ENCODE data around the gene CCDC70.
"Not testable (repeated sequence)": the region's sequence is repeated elsewhere in the genome, so short reads cannot be mapped to it uniquely, and the experiment has no call there.

CCDC70 gene

DNA sequence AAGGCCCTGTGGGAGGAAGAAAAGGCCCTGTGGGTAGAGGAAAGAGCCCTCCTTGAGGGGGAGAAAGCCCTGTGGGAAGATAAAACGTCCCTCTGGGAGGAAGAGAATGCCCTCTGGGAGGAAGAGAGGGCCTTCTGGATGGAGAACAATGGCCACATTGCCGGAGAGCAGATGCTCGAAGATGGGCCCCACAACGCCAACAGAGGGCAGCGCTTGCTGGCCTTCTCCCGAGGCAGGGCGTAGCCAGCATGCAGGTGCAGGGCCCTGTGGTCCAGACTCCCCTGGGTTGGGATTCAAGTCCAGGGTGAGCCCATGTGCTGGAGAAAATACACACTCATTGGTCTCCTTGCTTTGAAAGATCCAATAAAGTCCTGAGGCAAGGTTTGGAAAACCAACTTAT is 4.1 kb downstream of the CCDC70 start:
- DNase-seq = no peak

DNA sequence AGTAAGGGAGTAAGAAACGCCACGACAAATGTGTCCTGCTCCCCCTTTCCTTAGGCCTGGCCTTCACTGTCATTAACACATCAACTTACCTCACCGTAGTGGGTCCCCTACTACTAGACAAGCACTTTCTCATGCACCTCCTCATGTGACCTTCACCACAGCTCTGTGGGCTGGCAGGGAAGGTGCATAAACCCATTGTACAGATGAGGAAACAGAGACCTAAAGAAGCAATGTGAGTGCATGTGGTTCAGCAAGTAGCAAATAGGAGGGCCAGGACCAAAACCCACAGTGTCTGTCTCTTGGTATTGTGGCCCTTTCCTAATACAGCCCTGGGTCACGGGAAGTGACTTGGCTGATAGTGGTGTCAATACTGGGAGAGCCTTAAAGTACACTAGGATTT is 5.3 kb downstream of the CCDC70 start:
- DNase-seq = no peak

DNA sequence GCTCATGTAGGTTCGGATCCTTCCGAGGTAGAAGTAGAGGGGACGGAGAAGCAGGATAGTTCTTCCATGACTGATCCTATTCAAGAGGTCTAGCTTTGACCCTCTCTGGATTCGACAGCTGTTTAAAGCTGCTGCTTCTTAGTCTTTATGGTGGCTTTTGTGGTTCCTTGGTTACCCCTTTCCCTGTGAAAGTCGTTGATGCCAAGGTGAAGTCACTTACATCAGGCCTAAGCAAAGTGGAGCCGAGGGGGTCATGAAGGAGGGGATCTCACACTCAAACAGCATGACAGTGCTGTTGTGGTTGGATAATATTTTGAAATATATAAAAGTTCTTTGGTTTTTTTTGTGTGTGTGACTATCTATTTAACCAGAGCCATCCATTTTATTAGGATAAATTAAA is 8.1 kb downstream of the CCDC70 start:
- DNase-seq = no peak

DNA sequence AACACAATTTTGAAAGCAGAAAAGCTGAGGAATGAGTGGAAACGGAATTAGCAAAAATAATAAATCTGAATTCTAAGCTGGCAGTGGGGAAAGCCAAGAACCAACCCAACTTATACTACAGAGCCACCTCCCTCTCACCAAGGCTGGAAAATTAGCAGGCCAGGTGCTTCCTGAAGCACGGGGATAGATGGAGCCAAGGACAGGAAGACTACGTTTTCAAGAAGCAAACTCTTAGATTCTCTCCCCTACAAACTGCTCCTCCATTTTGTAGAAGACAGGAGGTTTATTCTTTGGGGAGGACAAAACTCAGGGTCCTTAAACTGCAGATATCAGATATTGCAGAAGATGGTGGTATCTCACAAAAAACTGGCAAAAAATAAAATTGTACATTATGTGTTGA is 8.8 kb downstream of the CCDC70 start:
- no peak for DNase-seq

DNA sequence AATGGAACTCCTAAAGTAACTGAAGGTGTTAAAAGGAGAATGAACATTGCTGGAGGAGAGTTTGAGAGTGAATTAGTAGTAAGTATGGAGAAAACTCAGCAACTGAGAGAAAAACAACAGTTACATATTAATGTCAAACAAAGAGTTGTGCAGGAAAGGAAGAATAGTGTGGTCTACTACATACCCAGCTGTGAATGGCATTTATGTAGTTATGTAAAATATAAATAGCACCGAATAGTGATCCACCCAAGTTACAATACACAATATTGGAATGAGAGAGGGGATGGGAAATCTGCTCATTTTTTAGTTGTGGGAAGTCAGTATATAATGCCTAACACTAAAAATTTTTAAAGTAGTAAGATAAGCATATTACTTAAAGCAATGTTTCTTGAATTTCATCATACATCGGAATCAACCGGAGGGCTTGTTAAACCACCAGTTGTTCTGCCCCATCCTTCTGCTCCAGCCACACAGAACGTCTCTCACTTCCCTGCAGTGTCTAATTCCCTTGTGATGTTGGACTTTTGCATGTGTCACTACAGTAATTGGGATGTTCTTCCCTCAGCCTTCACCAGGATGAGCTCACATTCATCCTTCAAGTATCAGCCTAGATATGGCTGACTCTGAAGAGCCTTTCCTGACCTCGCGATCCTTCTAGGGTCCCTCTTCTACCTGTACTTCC is 11.5 kb downstream of the CCDC70 start:
- DNase-seq = no peak

DNA sequence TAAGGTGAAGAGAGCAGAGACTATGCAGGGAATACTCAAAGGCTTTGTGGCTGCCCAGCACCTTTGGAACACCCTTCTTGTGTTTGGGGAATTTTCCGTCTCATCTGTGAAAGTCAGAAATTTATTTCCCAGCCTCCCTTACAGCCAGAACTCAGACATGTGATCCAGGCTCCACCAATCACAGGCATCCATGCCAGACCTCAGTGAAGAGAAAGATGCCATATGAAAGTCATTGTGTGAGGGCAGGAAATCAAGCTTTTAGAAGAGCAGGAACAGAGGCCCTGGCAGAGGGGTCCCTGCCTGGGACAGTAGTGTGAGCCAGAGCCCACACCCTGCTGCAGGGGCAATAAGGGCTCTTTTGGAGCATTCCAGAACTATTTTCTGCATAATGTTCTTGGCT is 12.1 kb downstream of the CCDC70 start:
- no peak for DNase-seq

DNA sequence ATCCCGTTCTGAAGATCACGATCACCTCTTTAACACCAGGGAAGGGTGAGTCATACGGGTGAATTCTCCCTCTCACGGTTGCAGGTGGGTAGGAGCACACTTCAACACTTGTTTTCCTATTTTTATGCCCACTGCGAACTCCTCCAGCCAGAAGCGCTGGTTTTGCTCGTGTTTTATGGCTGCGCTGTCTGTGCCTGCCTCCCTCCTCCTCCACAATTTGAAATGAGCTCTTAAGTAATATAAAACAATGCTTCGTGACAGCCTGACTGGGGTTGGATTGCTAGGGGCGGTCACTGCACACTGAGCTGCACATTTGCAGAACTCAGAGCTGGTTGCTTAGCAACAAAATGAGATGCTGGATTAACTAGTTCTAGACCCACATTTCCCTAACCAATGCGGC is 12.9 kb downstream of the CCDC70 start:
- no peak for DNase-seq

DNA sequence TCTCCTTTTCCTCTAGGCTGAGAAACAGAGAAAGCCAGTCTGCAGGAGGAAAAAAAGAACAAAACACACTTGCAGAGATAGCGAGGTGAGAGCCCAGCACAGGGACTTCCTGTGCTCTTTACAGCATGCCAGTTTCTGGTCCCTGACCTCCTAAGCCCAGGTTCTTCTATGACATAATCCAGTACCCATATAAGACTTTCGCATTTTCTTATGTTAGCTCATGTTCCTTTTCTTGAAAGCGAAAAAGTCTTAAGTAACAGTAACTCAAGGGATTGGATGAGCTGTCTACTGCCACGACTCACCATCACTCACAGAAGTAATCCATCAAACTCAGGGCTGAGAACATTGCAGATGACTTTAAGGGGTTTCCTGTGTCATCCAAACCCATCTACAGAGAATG is 17.4 kb downstream of the CCDC70 start:
- DNase-seq = no peak

DNA sequence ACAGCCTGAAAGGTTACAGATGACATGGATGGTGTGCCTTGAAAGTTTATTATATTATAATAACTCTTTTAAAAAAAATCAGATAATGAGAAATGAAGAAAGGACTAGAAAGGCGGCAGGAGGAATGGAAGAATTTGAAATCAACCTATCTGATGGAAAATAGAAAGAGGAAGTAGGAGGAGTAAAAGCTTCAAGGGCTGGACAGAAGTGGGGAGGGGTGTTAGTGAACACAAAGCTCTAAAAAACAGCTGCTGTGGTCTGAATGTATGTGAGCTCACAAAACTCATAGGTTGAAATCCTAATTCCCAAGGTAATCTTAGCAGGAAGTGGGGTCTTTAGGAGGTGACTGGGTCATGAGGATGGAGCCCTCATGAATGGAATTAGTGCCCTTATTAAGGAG is 19.5 kb downstream of the CCDC70 start:
- no peak for DNase-seq

DNA sequence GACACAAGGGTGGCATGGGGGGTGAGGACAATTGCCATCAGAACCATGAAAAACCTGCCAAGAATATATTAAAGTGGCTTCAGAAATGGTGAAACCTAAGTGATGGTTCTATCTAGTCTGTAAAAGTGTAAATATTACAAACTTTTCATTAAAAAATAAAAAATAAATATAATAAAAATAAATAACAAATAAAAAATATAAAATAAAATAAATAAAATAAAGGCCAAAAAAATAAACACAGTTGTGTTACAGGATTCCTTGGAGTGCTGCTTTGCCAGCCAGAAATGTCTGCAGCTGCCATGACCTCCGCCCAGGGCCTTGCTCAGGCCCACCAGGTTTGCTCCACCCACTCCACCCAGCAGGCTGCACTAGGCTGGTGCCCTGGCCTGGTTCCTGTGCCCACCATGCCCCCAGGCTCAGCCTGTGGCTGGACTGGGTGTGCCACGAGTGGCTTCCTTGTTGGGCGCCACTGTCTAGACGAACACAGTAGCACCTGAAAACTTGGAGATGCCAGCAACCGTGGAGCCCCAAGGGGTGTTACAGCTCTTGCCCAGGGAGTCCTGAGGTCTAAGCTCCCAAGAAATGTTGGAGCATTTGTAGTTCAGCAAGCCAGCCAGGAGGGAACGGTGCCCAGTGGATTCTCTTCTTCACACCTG is 20.9 kb downstream of the CCDC70 start:
- no peak for DNase-seq

DNA sequence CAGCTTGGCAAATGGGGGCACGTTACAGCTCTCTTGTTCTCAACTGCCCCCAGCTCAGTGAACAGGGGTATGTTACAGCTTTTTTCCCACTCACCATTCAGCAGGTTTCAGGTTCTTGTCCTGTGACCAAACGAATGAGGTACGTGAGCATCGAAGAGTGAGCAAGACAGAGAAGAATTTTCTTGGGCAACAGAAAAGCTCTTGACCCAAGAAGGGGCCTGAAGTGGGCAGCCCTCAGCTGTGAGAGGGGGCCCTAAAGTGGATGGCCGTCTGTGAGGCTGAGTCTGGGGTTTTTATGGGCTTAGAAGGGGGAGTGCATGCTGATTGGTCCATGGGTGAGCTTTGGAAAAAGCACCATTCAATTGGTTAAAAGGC is 21.4 kb downstream of the CCDC70 start:
- DNase-seq = no peak

DNA sequence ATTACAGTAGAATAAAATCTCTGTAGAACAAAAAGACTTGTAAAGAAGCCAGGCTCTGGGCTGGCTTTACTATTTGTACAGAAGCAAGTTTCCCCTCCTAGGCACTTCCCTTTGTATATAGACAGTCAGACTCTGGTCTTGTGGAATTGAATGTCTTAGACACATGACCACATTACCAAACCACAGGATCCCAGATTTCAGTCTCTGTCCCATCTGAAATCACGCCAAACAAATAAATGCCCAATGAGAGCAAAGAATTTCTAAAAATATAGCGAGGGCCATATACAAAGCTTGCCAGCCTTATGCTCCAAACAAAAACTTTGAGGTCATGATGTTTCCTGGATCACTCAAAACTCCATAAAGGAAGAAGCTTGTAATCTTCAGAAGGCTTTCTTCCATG is 23.9 kb downstream of the CCDC70 start:
- no peak for DNase-seq

DNA sequence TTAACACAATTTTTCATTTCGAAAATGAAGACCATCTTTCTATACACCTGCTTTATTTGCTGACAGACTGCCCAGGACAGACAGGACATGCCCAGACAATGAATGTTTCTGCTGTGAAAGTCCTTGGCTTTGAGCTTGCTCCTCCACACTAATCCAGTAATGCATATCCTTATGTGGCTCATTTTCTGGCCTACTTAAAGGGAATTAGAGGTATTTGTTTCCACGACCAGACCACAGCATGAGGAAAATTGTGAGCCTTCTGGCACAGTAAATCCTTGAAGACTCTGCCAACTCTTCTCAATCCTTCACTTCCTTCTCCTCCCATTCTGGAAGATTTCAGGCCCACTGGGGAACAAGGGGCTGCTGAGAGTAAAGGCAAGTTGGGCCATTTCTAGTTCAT is 25.7 kb downstream of the CCDC70 start:
- no peak for DNase-seq

DNA sequence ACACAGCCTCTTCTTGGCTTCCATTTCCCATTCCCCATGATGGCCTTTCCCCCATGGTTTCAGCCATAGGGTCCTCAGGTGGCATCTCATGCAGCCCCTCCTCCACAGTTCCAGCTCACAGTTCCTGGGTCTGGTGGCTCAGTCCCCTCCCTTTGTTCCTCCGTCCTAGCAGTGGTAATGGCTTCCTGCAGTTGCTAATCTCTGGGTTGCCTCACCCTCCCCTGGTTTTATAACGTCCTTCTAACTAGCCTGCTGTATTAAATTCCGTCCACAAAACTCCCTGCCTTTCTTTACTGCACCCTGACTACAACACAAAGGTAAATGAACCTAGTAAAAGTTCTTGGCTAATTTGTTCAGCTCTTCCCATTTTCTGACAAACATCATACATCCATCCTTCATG is 30.9 kb downstream of the CCDC70 start:
- no peak for DNase-seq

DNA sequence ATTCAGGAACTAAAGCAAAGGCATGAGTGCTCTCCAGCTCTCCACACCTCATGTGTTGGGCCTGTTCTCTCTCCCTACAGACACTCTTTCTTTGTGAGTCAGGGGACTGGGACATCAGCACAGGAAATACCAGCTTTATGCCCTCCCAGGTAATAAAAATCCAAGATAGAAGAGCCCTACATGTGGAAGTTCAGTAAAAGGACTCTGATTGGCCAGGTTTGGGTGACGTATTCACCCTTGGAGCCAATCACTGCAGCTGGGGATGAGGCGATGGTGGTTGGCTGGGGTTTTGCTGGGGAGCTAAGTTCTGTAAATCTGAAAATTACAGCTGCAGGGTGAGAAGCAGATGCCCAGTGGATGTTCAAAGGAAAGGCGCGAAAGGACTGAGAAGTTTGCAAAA is 32.5 kb downstream of the CCDC70 start:
- no peak for DNase-seq

DNA sequence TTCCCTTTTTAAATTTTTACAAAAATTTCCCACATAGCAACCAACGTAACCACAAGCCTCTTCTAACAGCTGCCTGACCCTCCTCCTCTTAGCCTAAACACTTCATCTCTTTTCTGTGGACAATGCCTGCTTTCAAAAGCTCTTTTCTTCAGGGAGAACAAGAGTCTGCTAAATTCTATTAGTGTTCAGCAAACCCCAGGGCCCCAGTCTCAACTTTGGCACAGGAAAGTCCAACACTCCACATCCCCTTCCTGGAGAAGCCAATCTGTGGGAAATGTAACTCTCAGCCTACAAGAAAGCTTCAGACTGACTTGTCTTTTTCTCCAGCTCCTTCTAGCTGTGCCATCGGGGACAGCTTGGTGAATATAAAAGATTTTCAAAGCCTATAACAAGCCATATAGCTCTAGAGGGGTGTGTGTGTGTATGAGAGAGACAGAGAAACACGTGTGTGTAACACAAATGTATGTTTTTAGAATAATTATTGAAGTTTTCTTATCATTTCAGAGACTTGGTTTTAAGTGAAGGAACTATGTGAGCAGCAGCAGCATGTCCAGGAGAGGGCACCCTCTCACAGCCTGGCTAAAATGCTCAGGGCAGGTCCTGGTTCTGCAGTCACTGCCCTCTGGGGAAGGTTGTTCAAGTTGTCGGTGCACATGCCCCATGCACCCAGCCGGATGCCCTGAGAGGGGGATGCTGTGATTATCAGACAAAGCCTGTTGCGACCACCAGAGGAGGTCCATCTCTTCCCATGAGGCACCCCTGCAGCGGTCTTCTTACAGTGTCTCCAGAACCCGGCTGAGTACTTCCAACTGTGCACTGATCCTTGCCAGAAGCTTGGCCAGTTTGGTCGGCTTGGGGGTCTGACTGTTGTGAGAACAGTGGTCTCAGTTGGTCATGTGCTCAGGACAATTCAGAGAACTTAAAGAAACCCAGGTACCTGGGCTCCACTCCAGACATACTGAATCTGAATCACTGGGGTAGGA is 34.4 kb downstream of the CCDC70 start:
- DNase-seq = peak; percentile 54

DNA sequence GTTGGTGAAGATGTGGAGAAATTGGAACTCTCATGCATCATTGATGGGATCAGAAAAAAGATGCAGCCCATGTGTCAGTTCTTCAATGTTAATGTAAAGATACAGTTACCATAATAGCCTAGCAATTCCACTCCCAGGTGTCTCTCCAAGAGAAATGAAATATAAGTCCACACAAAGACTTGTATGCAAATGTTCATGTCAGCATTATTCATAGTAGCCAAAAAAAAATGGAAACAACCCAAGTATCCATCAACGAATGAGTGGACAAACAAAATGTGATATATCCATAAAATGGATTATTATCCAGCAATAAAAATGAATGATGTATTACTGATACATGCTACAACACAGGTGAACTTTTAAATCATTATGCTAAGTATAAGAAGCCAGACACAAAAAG is 38.7 kb downstream of the CCDC70 start:
- DNase-seq = no peak

DNA sequence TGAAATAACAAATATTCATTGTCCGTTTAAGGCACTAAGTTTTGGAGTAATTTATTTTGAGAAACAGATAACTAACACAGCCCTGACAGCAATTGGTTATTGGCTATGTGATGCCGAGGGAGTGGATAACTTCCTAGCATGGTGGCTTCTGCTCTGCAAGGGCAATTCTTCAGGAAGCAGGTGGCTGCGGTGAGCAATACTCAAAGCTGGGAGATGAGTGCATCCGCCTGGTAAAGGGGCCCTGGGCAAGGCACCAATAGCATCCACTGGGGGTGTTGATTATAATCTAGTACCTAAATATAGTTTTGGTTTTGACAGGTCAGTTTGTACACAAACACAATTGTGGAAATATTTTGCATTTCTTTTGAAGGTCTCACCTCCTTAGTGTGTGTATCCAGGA is 41.0 kb downstream of the CCDC70 start:
- no peak for DNase-seq

DNA sequence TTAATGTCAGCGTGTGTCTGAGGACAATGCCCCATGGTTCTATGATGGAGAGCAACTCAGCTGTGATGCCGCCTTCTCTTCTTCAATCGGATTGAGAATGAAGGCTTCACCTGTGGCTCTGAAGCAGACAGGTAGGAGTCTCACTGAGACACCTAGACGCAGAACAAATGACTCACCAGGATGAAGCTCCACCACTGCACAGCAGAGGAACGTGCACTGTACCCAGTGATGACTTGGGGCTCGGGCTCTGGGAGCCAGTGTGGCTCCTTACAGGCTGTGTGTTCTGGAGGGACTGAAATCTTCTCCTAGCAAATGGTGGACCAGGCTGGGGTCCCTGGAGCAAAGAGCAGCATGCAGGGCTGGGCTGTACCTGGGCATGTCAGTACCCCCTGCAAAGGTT is 44.0 kb downstream of the CCDC70 start:
- DNase-seq = no peak

DNA sequence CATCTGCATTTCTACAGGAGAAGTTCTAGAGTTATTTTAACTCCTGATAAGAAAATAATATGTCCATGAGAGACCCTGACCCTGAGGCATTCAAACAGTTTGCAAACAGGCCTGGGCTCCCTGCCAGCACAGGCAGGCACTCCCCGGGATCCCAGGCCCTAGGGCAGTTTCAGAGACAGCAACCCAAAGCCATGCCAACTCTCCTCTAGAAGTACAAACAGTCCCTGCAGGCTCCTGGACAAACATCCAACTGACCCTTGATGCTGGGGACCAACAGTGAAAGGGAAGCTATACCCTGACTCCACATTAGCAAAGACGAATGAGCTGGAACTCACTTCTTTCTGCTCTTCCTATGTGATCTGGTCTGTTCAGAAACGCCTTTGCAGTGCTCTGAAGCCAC is 44.8 kb downstream of the CCDC70 start:
- DNase-seq = no peak

DNA sequence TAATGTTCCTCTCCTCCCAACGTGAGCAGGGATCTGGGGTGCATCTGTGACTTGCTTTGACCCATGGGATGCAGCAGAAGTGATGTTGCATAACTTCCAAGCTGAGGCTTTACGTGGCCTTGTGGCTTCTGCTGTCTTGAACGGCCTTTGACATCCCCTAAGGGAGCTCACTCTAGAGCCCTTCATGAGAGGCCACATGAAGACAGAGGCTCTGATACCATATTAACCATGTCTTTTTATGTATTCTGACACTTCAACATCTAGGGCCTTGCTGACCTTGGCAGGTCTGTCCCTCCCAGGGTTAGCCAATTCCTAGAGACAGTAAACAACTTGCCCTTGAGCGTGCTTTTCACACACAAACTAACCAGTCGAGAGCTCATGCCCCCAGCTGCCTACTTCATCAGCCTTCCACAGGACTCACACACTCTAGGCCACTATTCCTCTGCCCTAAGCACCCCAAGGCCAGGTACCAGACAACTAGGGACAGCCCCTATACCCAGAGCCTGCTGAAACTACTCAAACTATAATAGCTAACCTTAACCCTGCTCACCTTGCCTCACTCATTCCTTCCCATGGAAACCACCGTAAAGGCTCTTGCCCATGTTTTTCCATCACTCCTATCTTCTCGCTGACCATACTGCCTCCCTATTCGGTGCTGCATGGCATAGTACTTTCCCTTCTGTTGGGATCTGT is 45.4 kb downstream of the CCDC70 start:
- DNase-seq = no peak

DNA sequence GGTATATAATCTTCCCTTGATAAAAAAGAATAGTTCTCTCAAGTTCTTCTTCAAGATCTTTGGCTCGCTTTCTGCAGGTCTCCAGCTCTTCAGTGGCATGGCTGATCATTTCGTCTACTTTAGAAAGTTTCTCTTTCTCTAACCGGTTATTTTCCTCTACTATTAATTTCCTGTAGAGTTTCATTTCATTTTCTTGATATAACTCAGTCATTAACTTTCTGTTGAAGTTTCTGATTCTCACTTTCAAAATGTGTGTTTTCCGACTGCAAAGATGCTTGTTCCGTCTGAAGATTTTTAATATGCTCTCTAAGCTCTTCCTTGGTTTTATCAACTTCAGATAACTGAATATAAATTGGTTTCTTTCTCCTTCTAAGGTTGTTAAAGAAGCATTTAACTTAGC is 47.5 kb downstream of the CCDC70 start:
- not testable (repeated sequence) for DNase-seq

DNA sequence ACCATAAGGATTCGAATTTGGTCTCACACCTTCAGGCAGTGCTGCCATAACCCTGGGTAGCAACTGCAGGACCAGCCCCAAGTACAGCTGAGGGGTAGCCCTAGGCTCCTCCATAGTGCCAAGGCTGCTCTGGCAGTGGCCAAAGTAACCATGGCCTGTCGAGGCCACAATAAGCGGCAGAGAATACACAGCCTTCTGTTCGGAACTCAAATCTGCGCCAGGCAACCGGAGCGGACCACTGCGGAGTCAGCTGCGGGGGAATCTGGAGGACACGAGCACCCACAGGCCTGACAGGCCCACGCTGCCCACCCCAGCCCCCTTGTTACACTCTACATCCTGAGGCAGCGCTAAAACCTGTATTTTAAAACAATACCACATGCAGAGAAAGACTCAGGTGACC is 48.7 kb downstream of the CCDC70 start:
- DNase-seq = no peak
